OCI-LY7 (cell line): ENCODE data around the gene CDCA4. TPM values are rescaled to one million over a fixed set of nuclear protein-coding genes. Genes with fewer than 3 reads are reported as not detected.

Experiments
- BruUV-seq: library from RNA; stranded (reverse); fragments of 400-500 nt; replicated peaks from 2 replicates; lab custom pipeline; 2021; lab: Mats Ljungman, UMichigan
- CTCF ChIA-PET: fragments of 300-600 bp; sonication (Branson Sonifier 250); formaldehyde crosslinking; loops from one replicate; lab custom pipeline; 2022; ENCODE audit warnings: antibody characterized with exemption; ENCODE audit not compliant: unreplicated experiment; lab: Charles Lee
- POLR2A ChIA-PET: fragments of 300-600 bp; sonication (Branson Sonifier 250); formaldehyde crosslinking; loops from one replicate; lab custom pipeline; 2022; ENCODE audit warnings: antibody characterized with exemption; lab: Charles Lee
- DNase-seq: peaks from one replicate; pipeline ENCODE4 v3.0.0-alpha.2; 2015; ENCODE audit warnings: low spot score
- H2AFZ ChIP-seq: fragments of 200-600 bp; sonication (generic), shearing (Covaris generic); 2 replicates; pipeline ENCODE4 v1.6.1; 2014; ENCODE audit warnings: mild to moderate bottlenecking, antibody characterized with exemption, low read length, moderate library complexity
- H3K27ac ChIP-seq: fragments of 200-600 bp; sonication (generic); 2 replicates; pipeline ENCODE4 v1.5.1; 2014; ENCODE audit warnings: mixed run types, low read depth, mild to moderate bottlenecking, moderate library complexity, low read length, inconsistent platforms; ENCODE audit not compliant: poor library complexity, severe bottlenecking
- H3K36me3 ChIP-seq: fragments of 200-600 bp; sonication (generic); 2 replicates; pipeline ENCODE4 v1.6.1; 2014; ENCODE audit warnings: mild to moderate bottlenecking, antibody characterized with exemption, low read length, moderate library complexity, mixed read lengths; ENCODE audit not compliant: insufficient read depth
- H3K4me1 ChIP-seq: fragments of 200-600 bp; sonication (generic); 2 replicates; pipeline ENCODE4 v1.5.1; 2014; ENCODE audit warnings: mild to moderate bottlenecking, low read length; ENCODE audit not compliant: insufficient read depth, poor library complexity, severe bottlenecking
- H3K4me2 ChIP-seq: fragments of 200-600 bp; sonication (generic); 2 replicates; pipeline ENCODE4 v1.6.1; 2014; ENCODE audit warnings: mild to moderate bottlenecking, low read length
- H3K4me3 ChIP-seq: fragments of 200-600 bp; sonication (generic); 2 replicates; pipeline ENCODE4 v1.5.1; 2014; ENCODE audit warnings: mild to moderate bottlenecking, low read depth, low read length; ENCODE audit not compliant: poor library complexity, severe bottlenecking
- H3K79me2 ChIP-seq: fragments of 200-600 bp; sonication (generic); 2 replicates; pipeline ENCODE4 v1.6.1; 2016; ENCODE audit warnings: low read depth, mild to moderate bottlenecking, low read length, moderate library complexity, mixed read lengths; ENCODE audit not compliant: insufficient read depth
- H3K9me2 ChIP-seq: fragments of 200-600 bp; sonication (generic); 2 replicates; pipeline ENCODE4 v1.6.1; 2016; ENCODE audit warnings: mild to moderate bottlenecking, low read length, mixed read lengths; ENCODE audit not compliant: insufficient read depth
- H3K9me3 ChIP-seq: fragments of 200-600 bp; sonication (generic); 2 replicates; pipeline ENCODE4 v1.6.1; 2014; ENCODE audit warnings: mild to moderate bottlenecking, mixed run types, low read length, mixed read lengths
- H4K20me1 ChIP-seq: fragments of 200-600 bp; sonication (generic); 2 replicates; pipeline ENCODE4 v1.6.1; 2014; ENCODE audit warnings: mild to moderate bottlenecking, antibody characterized with exemption, low read length, moderate library complexity, mixed read lengths; ENCODE audit not compliant: insufficient read depth
- CTCF ChIP-seq: fragments of 200-600 bp; sonication (generic); conservative IDR thresholded peaks from 2 replicates; pipeline ENCODE4 v1.5.1; 2014; ENCODE audit warnings: mild to moderate bottlenecking, antibody characterized with exemption, low read length, moderate library complexity, mixed read lengths
- EZH2phosphoT487 ChIP-seq: fragments of 200-600 bp; sonication (generic); IDR thresholded peaks from 2 replicates; pipeline ENCODE4 v1.6.1; 2018; ENCODE audit warnings: low read depth, borderline replicate concordance, mild to moderate bottlenecking, mixed run types, antibody characterized with exemption, low read length, moderate library complexity, mixed read lengths
- intact Hi-C: fragments of 100-400 bp; cut with micrococcal nuclease; formaldehyde crosslinking; loops from one replicate; pipeline ENCODE4 v1.10.0; 2022; ENCODE audit not compliant: unreplicated experiment
- total RNA-seq, 2 experiments: library from RNA; depleted of rRNA in 1 of 2; stranded (reverse); fragments of >200 nt in 1 of 2; shearing (Covaris generic) in 1 of 2; gene quantifications; 2 replicates each; pipeline ENCODE4 v1.2.3, GENCODE V29; 2014 to 2022

The CDCA4 gene
- total RNA-seq, 2 experiments from 2014 or later, result 74.0 to 109 TPM

- no peak overlapping the region for H2AFZ ChIP-seq
- POLR2A ChIA-PET, result no interaction called here
Observed at GRCh38 chr14:104980611-104981531, 40.0 kb downstream of the CDCA4 start.

GRCh38 chr14:104979758-104980610 lies 40.9 kb downstream of the CDCA4 start:
- Histone ChIP-seq H3K9me3 (no peaks in the 10 kb centered on the region), H2AFZ (no peak overlapping the region), H3K27ac (no peak overlapping the region), H3K4me3 (no peak overlapping the region), H4K20me1 (no peaks in the 10 kb centered on the region), H3K79me2 (no peaks in the 10 kb centered on the region), H3K4me1 (no peaks in the 10 kb centered on the region), H3K9me2 (no peaks in the 10 kb centered on the region), H3K4me2 (no peak overlapping the region), H3K36me3 (no peaks in the 10 kb centered on the region)
- no peak for TF ChIP-seq EZH2phosphoT487
- TF ChIP-seq CTCF, result no peak
- intact Hi-C loops, result no loop called here
- no TSS peak for BruUV-seq
- CTCF ChIA-PET, result interaction anchor here (1.1 kb wide), 1 partner anchor 66 kb away, joined by 3 read pairs; no protein-coding TSS in a partner anchor
- POLR2A ChIA-PET, result no interaction called here
- no peak for DNase-seq

More at GRCh38 chr14:104980611-104981531, 40.0 kb downstream of the CDCA4 start:
- no peaks in the 10 kb centered on the region for H3K9me2 ChIP-seq
- intact Hi-C loops, result no loop called here
- no peaks in the 10 kb centered on the region for H3K36me3 ChIP-seq
- BruUV-seq, result no TSS peak
- DNase-seq, result no peak
- CTCF ChIA-PET, result no interaction called here
- no peak overlapping the region for H3K4me3 ChIP-seq
- H3K27ac ChIP-seq, result no peak overlapping the region
- TF ChIP-seq EZH2phosphoT487 (no peak), CTCF (no peak)
- peaks cover under 1% of the 10 kb centered on the region for H3K4me1 ChIP-seq
- no peak overlapping the region for H3K4me2 ChIP-seq
- no peaks in the 10 kb centered on the region for H4K20me1 ChIP-seq
- no peaks in the 10 kb centered on the region for H3K79me2 ChIP-seq
- no peaks in the 10 kb centered on the region for H3K9me3 ChIP-seq
